ENCODE results near the gene GNAO1. TPM values are rescaled to one million over a fixed set of nuclear protein-coding genes. Genes with fewer than 3 reads are reported as not detected.

Gene GNAO1
- total and polyA plus RNA-seq, 9 of the 15 experiments (the other 6 are each of a cell fraction or from before 2014, with no cell fraction given) = 0.07 to 0.42 (median 0.08) TPM; not detected in 5

- DNase-seq (ENCODE audit: extremely low read depth in 1 of 4, low spot score in 3 of 4) (no peak), ATAC-seq (no peak), FAIRE-seq (no peak)
- no peak overlapping the region for H3K4me3 ChIP-seq
- peaks cover 17 to 44% of the 10 kb centered on the region in 2 experiments; a peak in 4 of 5 replicates for H3K27me3 ChIP-seq (ENCODE audit: control insufficient read depth in 2 of 2, insufficient read depth in 2 of 2, low read length in 2 of 2)
- in situ Hi-C loops (cut with MboI) = no loop called here
- intact Hi-C loops (cut with micrococcal nuclease) = loop anchor here (10.0 kb wide), 1 partner anchor 162 kb away; no protein-coding TSS in a partner anchor
- H4K20me1 ChIP-seq (replicated peaks; ENCODE audit: control insufficient read depth, insufficient read depth, low read length) = peaks cover 20% of the 10 kb centered on the region
- no peak overlapping the region for H3K9ac ChIP-seq (ENCODE audit: insufficient read depth in 1 of 2, low read depth in 2 of 2, low read length in 2 of 2)
- no peaks in the 10 kb centered on the region for H3K9me3 ChIP-seq (replicated peaks; ENCODE audit: control insufficient read depth, insufficient read depth, low read depth, low read length)
- CTCF ChIA-PET (ENCODE audit: low intra/inter-chr PET ratio) = no interaction called here
- H2AFZ ChIP-seq (ENCODE audit: low read depth, low read length) = no peak overlapping the region
- H3K36me3 ChIP-seq (ENCODE audit: control insufficient read depth, insufficient read depth, low read length) = no peaks in the 10 kb centered on the region
- peaks cover 9 to 31% of the 10 kb centered on the region in 2 experiments for H3K4me1 ChIP-seq (replicated peaks in 1 of 2; ENCODE audit: control insufficient read depth in 2 of 2, insufficient read depth in 2 of 2, low read length in 2 of 2)
- H3K9me1 ChIP-seq (ENCODE audit: control insufficient read depth, insufficient read depth, low read length) = no peaks in the 10 kb centered on the region
- BruUV-seq (replicated peaks) = no TSS peak
- H3K27ac ChIP-seq (ENCODE audit: extremely low read depth, low read depth, low read length) = no peak overlapping the region
- H3K4me2 ChIP-seq (ENCODE audit: insufficient read depth, low read length) = no peak overlapping the region
- POLR2A ChIA-PET = no interaction called here
- H3K79me2 ChIP-seq (ENCODE audit: control insufficient read depth, insufficient read depth, low read length) = no peaks in the 10 kb centered on the region
- WGBS (ENCODE audit: insufficient coverage, low coverage, missing lambda C conversion rate) = 0% methylated on average over 7 of the region's 7 CpGs
- no peak for TF ChIP-seq ZBTB12 (CRISPR knock-in tag; IDR thresholded peaks at IDR 0.05)
- no peak for TF ChIP-seq ZNF174 (CRISPR knock-in tag; IDR thresholded peaks at IDR 0.05)
- TF ChIP-seq ZNF398 (CRISPR knock-in tag; IDR thresholded peaks at IDR 0.05) = no peak
- no peak for TF ChIP-seq ZNF551 (CRISPR knock-in tag; IDR thresholded peaks at IDR 0.05)
- TF ChIP-seq SMAD1 (IDR thresholded peaks at IDR 0.05; ENCODE audit: low read depth, low read length, partially characterized antibody) = no peak
- no peak for TF ChIP-seq MAFG (tag; conservative IDR thresholded peaks at IDR 0.05)
- TF ChIP-seq ZKSCAN3 (CRISPR knock-in tag; IDR thresholded peaks at IDR 0.05) = no peak
- no peak for TF ChIP-seq MEF2D (tag; conservative IDR thresholded peaks at IDR 0.05; ENCODE audit: low read depth)
- TF ChIP-seq PCBP1 (IDR thresholded peaks at IDR 0.05; ENCODE audit: low read depth, low read length, poor library complexity, severe bottlenecking) = no peak
- TF ChIP-seq DMBX1 (CRISPR knock-in tag; IDR thresholded peaks at IDR 0.05; ENCODE audit: borderline replicate concordance) = no peak
- no peak for TF ChIP-seq XRCC4 (IDR thresholded peaks at IDR 0.05; ENCODE audit: extremely low read depth, insufficient read depth, insufficient read length)
- no peak for TF ChIP-seq CSDE1 (IDR thresholded peaks at IDR 0.05)
These were observed 161.2 kb downstream of the GNAO1 start for GRCh38 chr16:56352351-56353053.
